GM23338 (cell line): ENCODE measurements around the gene CPB2. TPM values are rescaled to one million over a fixed set of nuclear protein-coding genes. Genes with fewer than 3 reads are reported as not detected.

Source experiments
- ATAC-seq: fragments of 200-7000 bp; cut with Tn5 transposase; 3 replicates; pipeline ENCODE4 v1.9.1; 2020
- DNase-seq: peaks from one replicate; pipeline ENCODE4 v3.0.0-alpha.2; 2015; ENCODE audit warnings: low spot score
- H2AFZ ChIP-seq: fragments of 200-600 bp; sonication (generic); 2 replicates; pipeline ENCODE4 v1.8.0; 2016; ENCODE audit warnings: antibody characterized with exemption, mild to moderate bottlenecking, moderate library complexity
- H3F3A ChIP-seq: fragments of 200-600 bp; sonication (generic); replicated peaks from 2 replicates; pipeline ENCODE4 v1.8.0; 2017; ENCODE audit warnings: antibody characterized with exemption, mixed run types, low read depth
- H3K27ac ChIP-seq: fragments of 200-600 bp; sonication (generic); 2 replicates; pipeline ENCODE4 v1.6.1; 2016; ENCODE audit warnings: low read depth
- H3K27me3 ChIP-seq: fragments of 200-600 bp; sonication (generic); 2 replicates; pipeline ENCODE4 v1.8.0; 2016; ENCODE audit warnings: mild to moderate bottlenecking, mixed run types, moderate library complexity; ENCODE audit not compliant: insufficient read depth
- H3K36me3 ChIP-seq: fragments of 200-600 bp; sonication (generic); 2 replicates; pipeline ENCODE4 v1.8.0; 2016; ENCODE audit warnings: mild to moderate bottlenecking; ENCODE audit not compliant: insufficient read depth
- H3K4me1 ChIP-seq: fragments of 200-600 bp; sonication (generic); 2 replicates; pipeline ENCODE4 v1.8.0; 2016; ENCODE audit warnings: mild to moderate bottlenecking, moderate library complexity; ENCODE audit not compliant: insufficient read depth
- H3K4me2 ChIP-seq: fragments of 200-600 bp; sonication (generic); 2 replicates; pipeline ENCODE4 v1.7.1; 2017; ENCODE audit warnings: mixed run types
- H3K4me3 ChIP-seq: fragments of 200-600 bp; sonication (generic); 2 replicates; pipeline ENCODE4 v1.6.1; 2016; ENCODE audit warnings: mixed run types
- H3K79me2 ChIP-seq: fragments of 200-600 bp; sonication (generic); replicated peaks from 2 replicates; pipeline ENCODE4 v1.8.0; 2017; ENCODE audit warnings: mild to moderate bottlenecking; ENCODE audit not compliant: insufficient read depth
- H3K9me2 ChIP-seq: fragments of 200-600 bp; sonication (generic); 2 replicates; pipeline ENCODE4 v1.8.0; 2017; ENCODE audit not compliant: insufficient read depth
- H4K20me1 ChIP-seq: fragments of 200-600 bp; sonication (generic); replicated peaks from 2 replicates; pipeline ENCODE4 v1.8.0; 2017; ENCODE audit warnings: mild to moderate bottlenecking; ENCODE audit not compliant: insufficient read depth
- H3K27ac Mint-ChIP-seq: 2 replicates; pipeline ENCODE4 v1.8.0; 2020; ENCODE audit warnings: inconsistent platforms, mild to moderate bottlenecking, moderate library complexity, mixed read lengths
- H3K27me3 Mint-ChIP-seq: 3 replicates; pipeline ENCODE4 v1.8.0; 2022; ENCODE audit warnings: low read depth, mild to moderate bottlenecking, moderate library complexity, mixed read lengths, inconsistent platforms; ENCODE audit not compliant: insufficient read depth, poor library complexity
- H3K36me3 Mint-ChIP-seq: 3 replicates; pipeline ENCODE4 v1.8.0; 2021; ENCODE audit warnings: low read depth, mild to moderate bottlenecking, inconsistent platforms, moderate library complexity, mixed read lengths
- H3K4me1 Mint-ChIP-seq: 3 replicates; pipeline ENCODE4 v1.8.0; 2020; ENCODE audit warnings: mild to moderate bottlenecking, inconsistent platforms, mixed read lengths
- H3K4me3 Mint-ChIP-seq: 3 replicates; pipeline ENCODE4 v1.8.0; 2021; ENCODE audit warnings: moderate library complexity, mild to moderate bottlenecking, inconsistent platforms, mixed read lengths
- H3K9me3 Mint-ChIP-seq: 3 replicates; pipeline ENCODE4 v1.8.0; 2020; ENCODE audit warnings: moderate library complexity, mild to moderate bottlenecking, inconsistent platforms, mixed read lengths
- CREB1 ChIP-seq: fragments of 250-450 bp; sonication (Bioruptor Pico); IDR thresholded peaks from 2 replicates; pipeline ENCODE4 v1.5.0; 2020; ENCODE audit warnings: low read depth, mild to moderate bottlenecking, moderate library complexity
- CTCF ChIP-seq, 2 experiments: fragments of 200-600 bp in 1 of 2; sonication (generic) in 1 of 2; conservative IDR thresholded peaks; 2 replicates each; pipeline versions ENCODE4 v1.5.1 to v1.6.1; 2016 to 2017; ENCODE audit warnings: antibody characterized with exemption in 2 of 2, low read depth in 2 of 2, mild to moderate bottlenecking in 2 of 2, moderate library complexity in 1 of 2
- EZH2 ChIP-seq: fragments of 200-600 bp; sonication (generic); IDR thresholded peaks from one replicate; pipeline ENCODE4 v1.8.0; 2017; ENCODE audit warnings: antibody characterized with exemption, mild to moderate bottlenecking, low read depth; ENCODE audit not compliant: unreplicated experiment
- EZH2phosphoT487 ChIP-seq: fragments of 200-600 bp; sonication (generic); IDR thresholded peaks from one replicate; pipeline ENCODE4 v1.8.1; 2018; ENCODE audit warnings: antibody characterized with exemption; ENCODE audit not compliant: unreplicated experiment
- JUNB ChIP-seq: IDR thresholded peaks from one replicate; pipeline ENCODE4 v1.6.1; 2016; ENCODE audit warnings: antibody characterized with exemption; ENCODE audit not compliant: unreplicated experiment
- NANOG ChIP-seq: IDR thresholded peaks from 2 replicates; pipeline ENCODE4 v1.6.1; 2016; ENCODE audit warnings: antibody characterized with exemption, borderline replicate concordance
- POLR2AphosphoS5 ChIP-seq: IDR thresholded peaks from 2 replicates; pipeline ENCODE4 v1.6.1; 2016; ENCODE audit warnings: antibody characterized with exemption, low read depth
- STAT1 ChIP-seq: IDR thresholded peaks from one replicate; pipeline ENCODE4 v1.6.1; 2016; ENCODE audit warnings: antibody characterized with exemption; ENCODE audit not compliant: unreplicated experiment
- ZNF114 ChIP-seq: fragments of 250-450 bp; sonication (Bioruptor Pico); IDR thresholded peaks from 2 replicates; pipeline ENCODE4 v1.5.0; 2020; ENCODE audit warnings: mild to moderate bottlenecking, moderate library complexity
- ZNF331 ChIP-seq: fragments of 250-450 bp; sonication (Bioruptor Pico); IDR thresholded peaks from 2 replicates; pipeline ENCODE4 v1.5.0; 2020; ENCODE audit warnings: low read depth, mild to moderate bottlenecking, moderate library complexity
- ZNF462 ChIP-seq: fragments of 250-450 bp; sonication (Bioruptor Pico); IDR thresholded peaks from 2 replicates; pipeline ENCODE4 v1.5.0; 2020; ENCODE audit warnings: mild to moderate bottlenecking, moderate library complexity
- polyA plus RNA-seq: library from polyadenylated mRNA; unstranded; fragments of >200 nt; fragmentation: Nextera tagmentation; extraction: Ambion mirVana; gene quantifications from 2 replicates; pipeline ENCODE4 v1.2.1, GENCODE V29; 2016
- total RNA-seq: library from RNA; depleted of rRNA; stranded (reverse); fragments of >200 nt; shearing (Covaris generic); gene quantifications from 2 replicates; pipeline ENCODE4 v1.2.3, GENCODE V29; 2014

The CPB2 gene
- total and polyA plus RNA-seq, 2 experiments from 2014 or later = 0.47 TPM; not detected in 1

- Mint-ChIP-seq H3K4me1 (no peaks in the 10 kb centered on the region), H3K27ac (no peak overlapping the region), H3K9me3 (no peaks in the 10 kb centered on the region), H3K4me3 (no peak overlapping the region), H3K36me3 (no peaks in the 10 kb centered on the region), H3K27me3 (no peaks in the 10 kb centered on the region)
- Histone ChIP-seq H3K4me3 (no peak overlapping the region), H3K27ac (no peak overlapping the region), H3K4me2 (no peak overlapping the region), H4K20me1 (no peaks in the 10 kb centered on the region), H3K9me2 (no peaks in the 10 kb centered on the region), H3K27me3 (no peaks in the 10 kb centered on the region), H3K79me2 (no peaks in the 10 kb centered on the region), H3K4me1 (peaks cover 4% of the 10 kb centered on the region; the same call in 1 of the 2 replicates), H2AFZ (no peak overlapping the region), H3F3A (no peaks in the 10 kb centered on the region), H3K36me3 (no peaks in the 10 kb centered on the region)
- TF ChIP-seq ZNF114 (CRISPR knock-in tag) (no peak), EZH2phosphoT487 (no peak), EZH2 (no peak), ZNF331 (no peak)
- ATAC-seq (no peak), DNase-seq (no peak)
Observed at GRCh38 chr13:46063292-46063691, 41.5 kb downstream of the CPB2 start.

- H3F3A ChIP-seq = no peaks in the 10 kb centered on the region
- no peak overlapping the region for H3K27ac ChIP-seq
- DNase-seq = no peak
- no peak overlapping the region for H3K4me3 Mint-ChIP-seq
- no peaks in the 10 kb centered on the region for H3K27me3 Mint-ChIP-seq
- no peaks in the 10 kb centered on the region for H3K79me2 ChIP-seq
- peaks cover 4% of the 10 kb centered on the region; the same call in 1 of the 2 replicates for H3K4me1 ChIP-seq
- no peaks in the 10 kb centered on the region for H3K27me3 ChIP-seq
- H3K27ac Mint-ChIP-seq = no peak overlapping the region
- no peak overlapping the region for H2AFZ ChIP-seq
- no peaks in the 10 kb centered on the region for H3K9me3 Mint-ChIP-seq
- H3K4me2 ChIP-seq = no peak overlapping the region
- no peak overlapping the region for H3K4me3 ChIP-seq
- no peak for ATAC-seq
- H3K4me1 Mint-ChIP-seq = no peaks in the 10 kb centered on the region
- H3K36me3 Mint-ChIP-seq = no peaks in the 10 kb centered on the region
- H4K20me1 ChIP-seq = no peaks in the 10 kb centered on the region
- no peaks in the 10 kb centered on the region for H3K9me2 ChIP-seq
- no peaks in the 10 kb centered on the region for H3K36me3 ChIP-seq
- TF ChIP-seq STAT1 (no peak), ZNF114 (CRISPR knock-in tag) (no peak), EZH2 (no peak), EZH2phosphoT487 (no peak), CREB1 (CRISPR knock-in tag) (no peak), ZNF462 (CRISPR knock-in tag) (no peak), POLR2AphosphoS5 (no peak), CTCF (conservative IDR thresholded peaks at IDR 0.05; ENCODE audit: low read depth in 2 of 2) (no peak), JUNB (no peak), NANOG (no peak), ZNF331 (no peak)
Observed at GRCh38 chr13:46062185-46062584, 42.6 kb downstream of the CPB2 start.
